Vagina (tissue), 2 donors: ENCODE measurements around the gene ALOXE3.

Experiments used
- CTCF ChIP-seq, 3 experiments: fragments of 450-650 bp in 2 of 3; fragments of 200-600 bp in 1 of 3; sonication (generic) in 1 of 3; IDR thresholded peaks; one replicate each; pipeline ENCODE4 v1.5.1; 2017 to 2019; ENCODE audit warnings: antibody characterized with exemption in 3 of 3, mild to moderate bottlenecking in 2 of 3, moderate library complexity in 2 of 3
- POLR2A ChIP-seq, 2 donors: fragments of 450-650 bp; IDR thresholded peaks; one replicate each; pipeline ENCODE4 v1.6.1; 2017; ENCODE audit warnings: antibody characterized with exemption in 2 of 2, mild to moderate bottlenecking in 2 of 2, moderate library complexity in 2 of 2
- POLR2AphosphoS5 ChIP-seq, 2 donors: sonication (generic); formaldehyde crosslinking; IDR thresholded peaks; one replicate each; pipeline ENCODE4 v1.9.0; 2017; ENCODE audit warnings: antibody characterized with exemption in 2 of 2, mild to moderate bottlenecking in 2 of 2, low read depth in 1 of 2; ENCODE audit not compliant: insufficient read depth in 1 of 2

DNA sequence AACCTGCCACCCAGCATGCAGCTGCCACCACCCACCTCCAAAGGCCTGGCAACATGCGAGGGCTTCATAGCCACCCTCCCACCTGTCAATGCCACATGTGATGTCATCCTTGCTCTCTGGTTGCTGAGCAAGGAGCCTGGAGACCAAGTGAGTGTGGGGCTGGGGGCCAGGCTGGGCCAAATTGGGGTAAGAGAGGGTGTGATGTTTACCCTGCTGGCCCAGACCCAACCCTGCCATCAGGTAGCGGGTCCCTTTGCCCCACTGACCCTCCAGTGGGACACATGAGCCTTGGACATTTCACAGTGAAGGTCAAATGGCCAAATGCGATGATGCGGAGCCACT lies 70.6 kb downstream of the ALOXE3 start:
- TF ChIP-seq POLR2A (IDR thresholded peaks at IDR 0.05) (no peak), POLR2AphosphoS5 (IDR thresholded peaks at IDR 0.05; ENCODE audit: insufficient read depth in 1 of 2, low read depth in 1 of 2) (no peak), CTCF (IDR thresholded peaks at IDR 0.05) (no peak)
